ENCODE results near the gene PARVB. TPM values are rescaled to one million over a fixed set of nuclear protein-coding genes. Genes with fewer than 3 reads are reported as not detected.

The PARVB gene
- total and polyA plus RNA-seq, 5 donors from 2014 or later, result 3.7 to 20.6 (median 6.2) TPM

GRCh38 chr22:44094751-44095302 lies 70.7 kb downstream of the PARVB start:
- Histone ChIP-seq H3K9me3 (ENCODE audit: control insufficient read depth in 2 of 2, low read length in 2 of 2) (no peaks in the 10 kb centered on the region), H3K36me3 (ENCODE audit: control insufficient read depth, insufficient read depth, low read length) (peaks cover 4% of the 10 kb centered on the region), H3K4me1 (ENCODE audit: control insufficient read depth, insufficient read depth, low read length, poor library complexity, severe bottlenecking) (no peaks in the 10 kb centered on the region), H3K27me3 (ENCODE audit: control insufficient read depth, insufficient read depth, low read length) (no peaks in the 10 kb centered on the region), H3K27ac (ENCODE audit: insufficient read depth, low read length, poor library complexity, severe bottlenecking) (no peak overlapping the region), H3K4me3 (ENCODE audit: low read depth, low read length) (no peak overlapping the region)
- Mint-ChIP-seq H3K36me3 (peaks cover 3% of the 10 kb centered on the region), H3K4me3 (no peak overlapping the region), H3K4me1 (peaks cover 0 to 9% (median 4%) of the 10 kb centered on the region in 4 donors), H3K9me3 (no peaks in the 10 kb centered on the region), H3K27me3 (no peaks in the 10 kb centered on the region), H3K27ac (peak overlapping the region in 1 of 3 donors; percentile 54)
- ATAC-seq (ENCODE audit: low read depth in 2 of 2) (no peak), DNase-seq (no peak)

DNA sequence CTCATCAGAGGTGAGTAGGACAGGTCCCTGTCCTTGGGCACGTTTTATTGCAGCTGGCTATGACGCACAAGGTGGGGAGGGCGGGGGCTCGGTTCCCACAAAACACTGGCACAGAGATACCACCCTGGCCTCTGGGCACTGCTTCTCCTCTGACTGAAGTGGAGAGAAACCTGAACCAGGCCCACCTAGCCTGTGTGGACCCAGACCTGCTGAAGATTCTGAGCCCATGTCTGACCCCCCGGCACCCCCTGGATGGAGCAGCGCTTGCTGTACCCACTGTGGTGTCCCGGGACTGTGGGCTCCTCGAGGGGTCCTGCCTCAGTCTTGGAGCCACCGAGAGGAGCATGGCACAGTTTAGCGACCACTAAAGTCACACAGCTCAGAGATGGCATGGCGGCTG lies 72.6 kb downstream of the PARVB start:
- no peak overlapping the region for H3K4me3 ChIP-seq (ENCODE audit: low read depth, low read length)
- Mint-ChIP-seq H3K27ac (no peak overlapping the region), H3K4me1 (no peaks in the 10 kb centered on the region), H3K36me3 (peaks cover 3% of the 10 kb centered on the region), H3K4me3 (no peak overlapping the region), H3K27me3 (no peaks in the 10 kb centered on the region), H3K9me3 (no peaks in the 10 kb centered on the region)
- peaks cover 4% of the 10 kb centered on the region for H3K36me3 ChIP-seq (ENCODE audit: control insufficient read depth, insufficient read depth, low read length)
- H3K27ac ChIP-seq (ENCODE audit: insufficient read depth, low read length, poor library complexity, severe bottlenecking), result no peak overlapping the region
- no peaks in the 10 kb centered on the region for H3K4me1 ChIP-seq (ENCODE audit: control insufficient read depth, insufficient read depth, low read length, poor library complexity, severe bottlenecking)
- H3K9me3 ChIP-seq (ENCODE audit: control insufficient read depth in 2 of 2, low read length in 2 of 2), result no peaks in the 10 kb centered on the region
- H3K27me3 ChIP-seq (ENCODE audit: control insufficient read depth, insufficient read depth, low read length), result no peaks in the 10 kb centered on the region
- no peak for ATAC-seq (ENCODE audit: low read depth in 2 of 2)
- no peak for DNase-seq

DNA sequence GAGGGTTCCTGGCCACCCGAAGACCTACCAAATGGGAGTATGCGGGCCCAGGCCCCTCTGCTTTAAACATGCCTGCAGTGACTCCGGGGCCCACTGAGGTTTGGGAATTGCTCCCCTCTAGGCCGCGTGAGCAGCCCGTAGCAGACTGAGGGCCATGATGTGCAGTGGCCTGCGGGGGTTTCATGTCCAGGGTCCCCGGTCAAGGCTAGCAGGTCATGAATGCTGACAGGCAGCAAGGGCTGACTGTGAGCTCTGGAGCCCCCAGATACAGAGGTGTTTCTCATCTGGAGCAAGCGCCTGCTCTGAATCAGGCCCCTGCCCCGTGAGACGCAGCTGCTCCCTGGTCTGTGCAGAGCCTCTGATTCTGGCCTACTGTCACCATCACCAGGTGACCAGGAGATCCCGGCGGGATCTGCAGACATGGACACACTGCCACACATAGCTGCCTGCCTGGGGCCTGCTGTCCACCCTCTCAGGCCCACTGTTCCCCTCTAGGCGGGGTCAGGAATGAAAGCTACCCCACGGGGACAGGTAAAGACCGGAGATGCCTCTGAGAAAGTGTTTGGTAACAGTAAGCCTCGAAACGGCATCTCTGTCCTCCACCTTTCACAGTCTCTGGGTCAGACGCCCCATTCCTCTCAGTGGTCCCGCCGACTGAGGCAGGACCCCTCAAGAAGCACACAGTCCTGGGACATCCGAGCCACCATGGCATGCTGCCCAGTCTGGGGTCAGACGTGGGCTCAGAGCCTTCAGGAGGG lies 73.3 kb downstream of the PARVB start:
- no peak for DNase-seq
- no peak for ATAC-seq (ENCODE audit: low read depth in 2 of 2)
- H3K9me3 Mint-ChIP-seq, result no peaks in the 10 kb centered on the region
- H3K4me3 Mint-ChIP-seq, result no peak overlapping the region
- H3K4me1 ChIP-seq (ENCODE audit: control insufficient read depth, insufficient read depth, low read length, poor library complexity, severe bottlenecking), result no peaks in the 10 kb centered on the region
- no peak overlapping the region for H3K4me3 ChIP-seq (ENCODE audit: low read depth, low read length)
- no peaks in the 10 kb centered on the region for H3K4me1 Mint-ChIP-seq
- H3K9me3 ChIP-seq (ENCODE audit: control insufficient read depth in 2 of 2, low read length in 2 of 2), result no peaks in the 10 kb centered on the region
- H3K27me3 Mint-ChIP-seq, result no peaks in the 10 kb centered on the region
- H3K36me3 Mint-ChIP-seq, result peaks cover 7% of the 10 kb centered on the region
- no peak overlapping the region for H3K27ac Mint-ChIP-seq
- no peak overlapping the region for H3K27ac ChIP-seq (ENCODE audit: insufficient read depth, low read length, poor library complexity, severe bottlenecking)
- no peaks in the 10 kb centered on the region for H3K27me3 ChIP-seq (ENCODE audit: control insufficient read depth, insufficient read depth, low read length)
- peaks cover 7% of the 10 kb centered on the region for H3K36me3 ChIP-seq (ENCODE audit: control insufficient read depth, insufficient read depth, low read length)

- Mint-ChIP-seq H3K4me1 (no peaks in the 10 kb centered on the region), H3K27ac (no peak overlapping the region), H3K4me3 (no peak overlapping the region), H3K27me3 (no peaks in the 10 kb centered on the region), H3K9me3 (no peaks in the 10 kb centered on the region), H3K36me3 (peaks cover 7% of the 10 kb centered on the region)
- H3K4me3 ChIP-seq (ENCODE audit: low read depth, low read length), result no peak overlapping the region
- no peak overlapping the region for H3K27ac ChIP-seq (ENCODE audit: insufficient read depth, low read length, poor library complexity, severe bottlenecking)
- no peaks in the 10 kb centered on the region for H3K9me3 ChIP-seq (ENCODE audit: control insufficient read depth in 2 of 2, low read length in 2 of 2)
- H3K36me3 ChIP-seq (ENCODE audit: control insufficient read depth, insufficient read depth, low read length), result peaks cover 7% of the 10 kb centered on the region
- ATAC-seq (ENCODE audit: low read depth in 2 of 2) (no peak), DNase-seq (no peak)
- H3K4me1 ChIP-seq (ENCODE audit: control insufficient read depth, insufficient read depth, low read length, poor library complexity, severe bottlenecking), result no peaks in the 10 kb centered on the region
- H3K27me3 ChIP-seq (ENCODE audit: control insufficient read depth, insufficient read depth, low read length), result no peaks in the 10 kb centered on the region
Observed at GRCh38 chr22:44098021-44098739, 74.1 kb downstream of the PARVB start.

DNA sequence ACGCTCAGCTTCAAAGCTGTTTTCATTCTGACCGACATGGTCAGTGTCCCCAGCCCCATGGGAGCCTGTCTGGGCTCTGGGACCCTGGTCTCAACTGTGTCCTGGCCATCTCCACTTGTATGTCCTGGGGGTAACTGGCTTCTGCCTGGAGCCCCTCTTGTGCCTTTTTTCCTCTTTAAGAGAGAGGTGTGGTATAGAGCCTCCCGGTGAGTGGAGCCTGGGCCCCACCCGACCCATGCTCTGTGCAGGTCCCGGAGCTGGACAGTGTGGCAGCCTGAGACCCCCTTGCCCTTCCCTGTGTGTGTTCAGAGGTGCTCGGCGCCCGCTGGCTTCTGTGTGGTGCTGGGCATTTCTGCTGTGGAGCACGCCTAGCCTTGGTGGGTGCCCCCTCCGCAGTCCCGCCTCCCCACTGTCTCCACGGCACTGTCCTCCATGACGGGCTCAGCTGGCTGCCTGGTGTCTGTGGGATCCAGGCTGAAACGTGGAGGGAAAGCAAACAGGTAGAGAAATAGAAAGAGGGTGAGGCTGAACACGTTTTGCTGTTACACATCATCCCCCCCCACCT lies 74.9 kb downstream of the PARVB start:
- Histone ChIP-seq H3K4me3 (ENCODE audit: low read depth, low read length) (no peak overlapping the region), H3K4me1 (ENCODE audit: control insufficient read depth, insufficient read depth, low read length, poor library complexity, severe bottlenecking) (no peaks in the 10 kb centered on the region), H3K36me3 (ENCODE audit: control insufficient read depth, insufficient read depth, low read length) (peaks cover 10% of the 10 kb centered on the region), H3K9me3 (ENCODE audit: control insufficient read depth in 2 of 2, low read length in 2 of 2) (no peaks in the 10 kb centered on the region), H3K27me3 (ENCODE audit: control insufficient read depth, insufficient read depth, low read length) (no peaks in the 10 kb centered on the region), H3K27ac (ENCODE audit: insufficient read depth, low read length, poor library complexity, severe bottlenecking) (no peak overlapping the region)
- ATAC-seq (ENCODE audit: low read depth in 2 of 2) (no peak), DNase-seq (no peak)
- Mint-ChIP-seq H3K36me3 (peaks cover 7% of the 10 kb centered on the region), H3K27ac (no peak overlapping the region), H3K4me1 (no peaks in the 10 kb centered on the region), H3K4me3 (no peak overlapping the region), H3K27me3 (no peaks in the 10 kb centered on the region), H3K9me3 (no peaks in the 10 kb centered on the region)

GRCh38 chr22:44099696-44100095 lies 75.6 kb downstream of the PARVB start:
- Histone ChIP-seq H3K27me3 (ENCODE audit: control insufficient read depth, insufficient read depth, low read length) (no peaks in the 10 kb centered on the region), H3K36me3 (ENCODE audit: control insufficient read depth, insufficient read depth, low read length) (peaks cover 10% of the 10 kb centered on the region), H3K9me3 (ENCODE audit: control insufficient read depth in 2 of 2, low read length in 2 of 2) (no peaks in the 10 kb centered on the region), H3K4me3 (ENCODE audit: low read depth, low read length) (no peak overlapping the region), H3K4me1 (ENCODE audit: control insufficient read depth, insufficient read depth, low read length, poor library complexity, severe bottlenecking) (no peaks in the 10 kb centered on the region), H3K27ac (ENCODE audit: insufficient read depth, low read length, poor library complexity, severe bottlenecking) (no peak overlapping the region)
- peaks cover 5% of the 10 kb centered on the region for H3K36me3 Mint-ChIP-seq
- H3K27me3 Mint-ChIP-seq, result no peaks in the 10 kb centered on the region
- DNase-seq (no peak), ATAC-seq (ENCODE audit: low read depth in 2 of 2) (no peak)
- H3K4me3 Mint-ChIP-seq, result no peak overlapping the region
- H3K27ac Mint-ChIP-seq, result no peak overlapping the region
- H3K9me3 Mint-ChIP-seq, result no peaks in the 10 kb centered on the region
- no peaks in the 10 kb centered on the region for H3K4me1 Mint-ChIP-seq

DNA sequence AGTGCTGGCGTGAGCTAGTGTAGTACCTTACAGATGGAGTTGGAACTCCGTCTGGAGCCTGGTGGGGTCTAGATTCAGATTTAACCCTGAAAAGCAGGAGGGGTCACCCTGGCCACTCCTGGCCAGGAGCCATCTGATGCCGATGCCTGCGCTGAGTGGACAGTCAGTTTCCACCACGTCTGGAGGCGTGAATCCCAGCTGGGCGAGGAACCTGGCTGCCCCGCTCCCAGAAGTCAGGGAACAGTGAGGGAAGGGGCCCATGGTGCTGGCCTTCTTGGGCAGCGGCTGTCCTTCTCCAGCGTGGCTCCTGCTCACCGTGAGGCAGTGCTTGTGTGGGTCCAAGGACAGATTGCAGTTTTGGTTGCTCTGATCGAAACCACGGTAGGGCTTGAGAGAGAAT lies 76.3 kb downstream of the PARVB start:
- no peaks in the 10 kb centered on the region for H3K9me3 ChIP-seq (ENCODE audit: control insufficient read depth in 2 of 2, low read length in 2 of 2)
- DNase-seq, result no peak
- ATAC-seq (ENCODE audit: low read depth in 2 of 2), result no peak
- H3K27ac ChIP-seq (ENCODE audit: insufficient read depth, low read length, poor library complexity, severe bottlenecking), result no peak overlapping the region
- Mint-ChIP-seq H3K9me3 (no peaks in the 10 kb centered on the region), H3K4me3 (no peak overlapping the region), H3K36me3 (peaks cover 5% of the 10 kb centered on the region), H3K27me3 (no peaks in the 10 kb centered on the region), H3K4me1 (no peaks in the 10 kb centered on the region), H3K27ac (peak overlapping the region in 1 of 3 donors; percentile 26)
- H3K4me1 ChIP-seq (ENCODE audit: control insufficient read depth, insufficient read depth, low read length, poor library complexity, severe bottlenecking), result no peaks in the 10 kb centered on the region
- H3K36me3 ChIP-seq (ENCODE audit: control insufficient read depth, insufficient read depth, low read length), result peaks cover 10% of the 10 kb centered on the region
- H3K4me3 ChIP-seq (ENCODE audit: low read depth, low read length), result no peak overlapping the region
- no peaks in the 10 kb centered on the region for H3K27me3 ChIP-seq (ENCODE audit: control insufficient read depth, insufficient read depth, low read length)

Data from CD4-positive, CD25-positive, alpha-beta regulatory T cell (primary cell).